Endothelial cell of umbilical vein (primary cell): ENCODE measurements around the gene MEF2D. TPM values are rescaled to one million over a fixed set of nuclear protein-coding genes. Genes with fewer than 3 reads are reported as not detected.

Experiments
- BruUV-seq: library from RNA; stranded (reverse); fragments of 400-500 nt; replicated peaks from 2 replicates; lab custom pipeline; 2021; lab: Mats Ljungman, UMichigan
- CTCF ChIA-PET: fragments of 300-600, 350-600 bp; sonication (Branson Sonifier 250); formaldehyde crosslinking; loops from one replicate; lab custom pipeline; 2021; ENCODE audit warnings: antibody characterized with exemption, inconsistent platforms; lab: Charles Lee
- POLR2A ChIA-PET: fragments of 300-600, 350-600 bp; sonication (Branson Sonifier 250); formaldehyde crosslinking; loops from one replicate; lab custom pipeline; 2021; ENCODE audit warnings: antibody characterized with exemption, inconsistent platforms; lab: Charles Lee
- DNase-seq: peaks from one replicate; pipeline ENCODE4 v3.0.0-alpha.2; 2011; ENCODE audit warnings: low read depth, low spot score
- FAIRE-seq: peaks from 2 replicates; lab custom pipeline; 2011; peaks lifted over from hg19 to GRCh38; lab: Jason Lieb, UNC
- H2AFZ ChIP-seq: 2 replicates; pipeline ENCODE4 v1.6.0; 2012; ENCODE audit warnings: low read depth, low read length, control low read depth, inconsistent platforms
- H3K27ac ChIP-seq: 2 replicates; pipeline ENCODE4 v1.5.1; 2011; ENCODE audit warnings: low read depth, mild to moderate bottlenecking, control low read depth, low read length, moderate library complexity; ENCODE audit not compliant: insufficient read depth
- H3K27me3 ChIP-seq, 2 experiments: 2 replicates each; pipeline versions ENCODE4 v1.6.0 to v1.6.1; 2011; ENCODE audit warnings: low read length in 2 of 2, mixed read lengths in 1 of 2; ENCODE audit not compliant: control insufficient read depth in 2 of 2, insufficient read depth in 2 of 2
- H3K36me3 ChIP-seq, 2 experiments: 2 replicates in 1 of 2; 3 replicates in 1 of 2; pipeline ENCODE4 v1.5.1; 2011; ENCODE audit warnings: low read length in 2 of 2, mild to moderate bottlenecking in 1 of 2, moderate library complexity in 1 of 2; ENCODE audit not compliant: control insufficient read depth in 2 of 2, insufficient read depth in 2 of 2; ENCODE audit errors: extremely low read depth in 1 of 2
- H3K4me1 ChIP-seq: 3 replicates; pipeline ENCODE4 v1.5.1; 2011; ENCODE audit warnings: mild to moderate bottlenecking, low read length; ENCODE audit not compliant: control insufficient read depth, insufficient read depth; ENCODE audit errors: extremely low read depth
- H3K4me2 ChIP-seq: 2 replicates; pipeline ENCODE4 v1.6.1; 2011; ENCODE audit warnings: low read length, control low read depth, mixed read lengths; ENCODE audit not compliant: insufficient read depth
- H3K4me3 ChIP-seq, 3 experiments: fragments of 200-600 bp in 1 of 3; sonication (generic), shearing (Covaris generic) in 1 of 3; replicated peaks in 1 of 3; 2 replicates each; pipeline ENCODE4 v1.5.1; 2011 to 2016; ENCODE audit warnings: control low read depth in 3 of 3, low read length in 3 of 3, mild to moderate bottlenecking in 2 of 3, inconsistent platforms in 1 of 3, low read depth in 1 of 3, moderate library complexity in 1 of 3; ENCODE audit not compliant: insufficient read depth in 1 of 3
- H3K79me2 ChIP-seq: 2 replicates; pipeline ENCODE4 v1.6.0; 2012; ENCODE audit warnings: low read length, inconsistent platforms; ENCODE audit not compliant: control insufficient read depth, insufficient read depth
- H3K9ac ChIP-seq: replicated peaks from 2 replicates; pipeline ENCODE3; 2011; ENCODE audit warnings: low read length, control low read depth; ENCODE audit not compliant: insufficient read depth; ENCODE audit errors: extremely low read depth
- H3K9me1 ChIP-seq: replicated peaks from 3 replicates; pipeline ENCODE4 v1.6.0; 2011; ENCODE audit warnings: mild to moderate bottlenecking, low read length; ENCODE audit not compliant: control insufficient read depth, insufficient read depth; ENCODE audit errors: extremely low read depth
- H3K9me3 ChIP-seq: replicated peaks from 2 replicates; pipeline ENCODE4 v1.5.1; 2012; ENCODE audit warnings: low read length, inconsistent platforms; ENCODE audit not compliant: control insufficient read depth, insufficient read depth
- H4K20me1 ChIP-seq: replicated peaks from 2 replicates; pipeline ENCODE3; 2011; ENCODE audit warnings: mild to moderate bottlenecking, low read length; ENCODE audit not compliant: control insufficient read depth, insufficient read depth; ENCODE audit errors: extremely low read depth
- EZH2 ChIP-seq: IDR thresholded peaks from 2 replicates; pipeline ENCODE4 v1.6.1; 2012; ENCODE audit warnings: borderline replicate concordance, low read depth, mild to moderate bottlenecking, moderate library complexity, low read length, inconsistent platforms; ENCODE audit not compliant: severe bottlenecking
- FOS ChIP-seq: IDR thresholded peaks from 2 replicates; pipeline ENCODE4 v1.6.1; 2011; ENCODE audit warnings: mild to moderate bottlenecking, low read length, moderate library complexity, borderline replicate concordance; ENCODE audit not compliant: insufficient read depth
- GATA2 ChIP-seq: IDR thresholded peaks from 2 replicates; pipeline ENCODE4 v1.7.0; 2011; ENCODE audit warnings: low read depth, mild to moderate bottlenecking, moderate library complexity, mixed read lengths, low read length; ENCODE audit not compliant: insufficient read length, insufficient read depth
- JUN ChIP-seq: IDR thresholded peaks from 2 replicates; pipeline ENCODE4 v1.6.1; 2011; ENCODE audit warnings: borderline replicate concordance, low read depth; ENCODE audit not compliant: insufficient read length, insufficient read depth
- MAX ChIP-seq: IDR thresholded peaks from 2 replicates; pipeline ENCODE4 v1.6.1; 2011; ENCODE audit not compliant: insufficient read depth, insufficient read length
- MYC ChIP-seq: IDR thresholded peaks from one replicate; pipeline ENCODE4 v1.6.1; 2011; ENCODE audit warnings: mild to moderate bottlenecking, low read depth, low read length
- POLR2A ChIP-seq: IDR thresholded peaks from 2 replicates; pipeline ENCODE4 v1.6.1; 2012; ENCODE audit warnings: low read depth, mild to moderate bottlenecking, control low read depth, low read length
- POLR2AphosphoS5 ChIP-seq: IDR thresholded peaks from 2 replicates; pipeline ENCODE4 v1.6.1; 2012; ENCODE audit warnings: low read depth, mild to moderate bottlenecking, control low read depth, low read length, moderate library complexity; ENCODE audit not compliant: insufficient read depth
- dilution Hi-C: fragments of 300-500 bp; cut with MboI; formaldehyde crosslinking; loops from one replicate; pipeline ENCODE4 v1.15.0; 2019; ENCODE audit warnings: low sequenced_read_pairs; ENCODE audit not compliant: extremely low pct_ligation_motif_present
- intact Hi-C: fragments of 100-400 bp; cut with micrococcal nuclease; formaldehyde crosslinking; loops from one replicate; pipeline ENCODE4 v1.10.0; 2022
- polyA plus RNA-seq, 4 experiments: library from polyadenylated mRNA; depleted of rRNA in 3 of 4; stranded (reverse) in 3 of 4; unstranded in 1 of 4; fragments of >200 nt; gene quantifications; 2 replicates each; pipeline versions ENCODE4 v1.2.1 to v1.2.3, GENCODE V29; 2011 to 2012; ENCODE audit warnings: missing spikeins in 1 of 4
- total RNA-seq: library from RNA; stranded (reverse); gene quantifications from 2 replicates; pipeline ENCODE4 v1.2.3, GENCODE V29; 2021
- TF ChIP-seq, protein P1 (sequence below), 2 donors: IDR thresholded peaks; 1 replicate in 1 of 2; 2 replicates in 1 of 2; pipeline ENCODE4 v1.5.1; 2011; ENCODE audit warnings: low read length in 2 of 2, mild to moderate bottlenecking in 2 of 2, moderate library complexity in 2 of 2, control low read depth in 1 of 2, inconsistent platforms in 1 of 2, low read depth in 1 of 2; ENCODE audit not compliant: insufficient read depth in 1 of 2; ENCODE audit errors: extremely low read depth in 1 of 2

The MEF2D gene
- total and polyA plus RNA-seq, 2 donors (not counting 3 experiments of a cell fraction or from before 2014, with no cell fraction given), result 45.4 to 52.2 TPM

DNA sequence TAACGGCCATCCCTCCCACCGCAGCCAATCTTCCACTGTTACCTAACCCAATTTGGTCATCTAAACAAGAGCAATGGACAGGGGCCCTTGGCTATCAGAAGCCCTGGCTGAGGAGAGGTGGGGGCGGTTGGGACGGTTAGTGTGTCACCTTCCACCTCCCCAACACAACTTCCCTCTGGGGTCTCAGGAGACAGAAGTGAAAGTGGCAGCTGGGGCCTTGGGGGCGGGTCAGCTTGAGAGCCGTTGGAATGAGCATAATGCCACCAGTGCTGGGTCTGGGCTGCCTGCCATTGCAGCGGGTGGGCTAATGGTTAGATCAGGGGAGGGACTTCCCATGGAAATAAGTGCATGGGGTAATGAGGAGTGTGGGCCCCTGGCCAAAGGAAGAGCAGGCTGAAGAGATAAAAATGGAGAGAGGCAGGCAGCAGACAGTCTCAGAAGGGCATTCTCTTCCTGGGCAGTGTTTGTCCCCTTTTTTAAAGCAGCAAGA lies 7.9 kb downstream of the MEF2D start:
- H3K27ac ChIP-seq, result no peak overlapping the region
- H3K36me3 ChIP-seq, result peaks cover 0 to 7% of the 10 kb centered on the region in 2 experiments
- intact Hi-C loops (no loop called here), dilution Hi-C loops (no loop called here)
- no peak overlapping the region for H2AFZ ChIP-seq
- FAIRE-seq, result no peak
- no peaks in the 10 kb centered on the region for H3K9me3 ChIP-seq
- no peak for DNase-seq
- peaks cover 99% of the 10 kb centered on the region for H3K79me2 ChIP-seq
- no peaks in the 10 kb centered on the region for H4K20me1 ChIP-seq
- CTCF ChIA-PET, result interaction anchor here (1.0 to 9.6 kb wide), 4 partner anchors 9 to 107 kb away, joined by 3 to 119 read pairs (median 8); no protein-coding TSS in a partner anchor
- POLR2A ChIA-PET, result no interaction called here
- H3K9ac ChIP-seq, result no peak overlapping the region
- TF ChIP-seq FOS, result no peak
- TF ChIP-seq MAX, result no peak
- no peak for TF ChIP-seq POLR2AphosphoS5
- TF ChIP-seq, protein P1, sequence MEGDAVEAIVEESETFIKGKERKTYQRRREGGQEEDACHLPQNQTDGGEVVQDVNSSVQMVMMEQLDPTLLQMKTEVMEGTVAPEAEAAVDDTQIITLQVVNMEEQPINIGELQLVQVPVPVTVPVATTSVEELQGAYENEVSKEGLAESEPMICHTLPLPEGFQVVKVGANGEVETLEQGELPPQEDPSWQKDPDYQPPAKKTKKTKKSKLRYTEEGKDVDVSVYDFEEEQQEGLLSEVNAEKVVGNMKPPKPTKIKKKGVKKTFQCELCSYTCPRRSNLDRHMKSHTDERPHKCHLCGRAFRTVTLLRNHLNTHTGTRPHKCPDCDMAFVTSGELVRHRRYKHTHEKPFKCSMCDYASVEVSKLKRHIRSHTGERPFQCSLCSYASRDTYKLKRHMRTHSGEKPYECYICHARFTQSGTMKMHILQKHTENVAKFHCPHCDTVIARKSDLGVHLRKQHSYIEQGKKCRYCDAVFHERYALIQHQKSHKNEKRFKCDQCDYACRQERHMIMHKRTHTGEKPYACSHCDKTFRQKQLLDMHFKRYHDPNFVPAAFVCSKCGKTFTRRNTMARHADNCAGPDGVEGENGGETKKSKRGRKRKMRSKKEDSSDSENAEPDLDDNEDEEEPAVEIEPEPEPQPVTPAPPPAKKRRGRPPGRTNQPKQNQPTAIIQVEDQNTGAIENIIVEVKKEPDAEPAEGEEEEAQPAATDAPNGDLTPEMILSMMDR (IDR thresholded peaks at IDR 0.05; ENCODE audit: extremely low read depth in 1 of 2, insufficient read depth in 1 of 2, low read depth in 1 of 2, low read length in 2 of 2), result no peak
- TF ChIP-seq JUN, result no peak
- no peak for TF ChIP-seq MYC
- no peak for TF ChIP-seq POLR2A
- no peak for TF ChIP-seq GATA2
- TF ChIP-seq EZH2, result no peak
- peaks cover 41% of the 10 kb centered on the region for H3K4me1 ChIP-seq
- H3K27me3 ChIP-seq, result no peaks in the 10 kb centered on the region
- H3K9me1 ChIP-seq, result no peaks in the 10 kb centered on the region
- H3K4me3 ChIP-seq, result no peak overlapping the region
- H3K4me2 ChIP-seq, result no peak overlapping the region
- no TSS peak for BruUV-seq
